Endothelial cell of umbilical vein (primary cell): ENCODE measurements around the gene ACADSB. TPM values are rescaled to one million over a fixed set of nuclear protein-coding genes. Genes with fewer than 3 reads are reported as not detected.

ENCODE experiments used
- BruUV-seq: library from RNA; stranded (reverse); fragments of 400-500 nt; replicated peaks from 2 replicates; lab custom pipeline; 2021; lab: Mats Ljungman, UMichigan
- CTCF ChIA-PET: fragments of 300-600, 350-600 bp; sonication (Branson Sonifier 250); formaldehyde crosslinking; loops from one replicate; lab custom pipeline; 2021; ENCODE audit warnings: antibody characterized with exemption, inconsistent platforms; lab: Charles Lee
- POLR2A ChIA-PET: fragments of 300-600, 350-600 bp; sonication (Branson Sonifier 250); formaldehyde crosslinking; loops from one replicate; lab custom pipeline; 2021; ENCODE audit warnings: antibody characterized with exemption, inconsistent platforms; lab: Charles Lee
- DNase-seq: peaks from one replicate; pipeline ENCODE4 v3.0.0-alpha.2; 2011; ENCODE audit warnings: low read depth, low spot score
- FAIRE-seq: peaks from 2 replicates; lab custom pipeline; 2011; peaks lifted over from hg19 to GRCh38; lab: Jason Lieb, UNC
- H2AFZ ChIP-seq: 2 replicates; pipeline ENCODE4 v1.6.0; 2012; ENCODE audit warnings: low read depth, low read length, control low read depth, inconsistent platforms
- H3K27ac ChIP-seq: 2 replicates; pipeline ENCODE4 v1.5.1; 2011; ENCODE audit warnings: low read depth, mild to moderate bottlenecking, control low read depth, low read length, moderate library complexity; ENCODE audit not compliant: insufficient read depth
- H3K27me3 ChIP-seq, 2 experiments: 2 replicates each; pipeline versions ENCODE4 v1.6.0 to v1.6.1; 2011; ENCODE audit warnings: low read length in 2 of 2, mixed read lengths in 1 of 2; ENCODE audit not compliant: control insufficient read depth in 2 of 2, insufficient read depth in 2 of 2
- H3K36me3 ChIP-seq, 2 experiments: 2 replicates in 1 of 2; 3 replicates in 1 of 2; pipeline ENCODE4 v1.5.1; 2011; ENCODE audit warnings: low read length in 2 of 2, mild to moderate bottlenecking in 1 of 2, moderate library complexity in 1 of 2; ENCODE audit not compliant: control insufficient read depth in 2 of 2, insufficient read depth in 2 of 2; ENCODE audit errors: extremely low read depth in 1 of 2
- H3K4me1 ChIP-seq: 3 replicates; pipeline ENCODE4 v1.5.1; 2011; ENCODE audit warnings: mild to moderate bottlenecking, low read length; ENCODE audit not compliant: control insufficient read depth, insufficient read depth; ENCODE audit errors: extremely low read depth
- H3K4me2 ChIP-seq: 2 replicates; pipeline ENCODE4 v1.6.1; 2011; ENCODE audit warnings: low read length, control low read depth, mixed read lengths; ENCODE audit not compliant: insufficient read depth
- H3K4me3 ChIP-seq, 3 experiments: fragments of 200-600 bp in 1 of 3; sonication (generic), shearing (Covaris generic) in 1 of 3; replicated peaks in 1 of 3; 2 replicates each; pipeline ENCODE4 v1.5.1; 2011 to 2016; ENCODE audit warnings: control low read depth in 3 of 3, low read length in 3 of 3, mild to moderate bottlenecking in 2 of 3, inconsistent platforms in 1 of 3, low read depth in 1 of 3, moderate library complexity in 1 of 3; ENCODE audit not compliant: insufficient read depth in 1 of 3
- H3K79me2 ChIP-seq: 2 replicates; pipeline ENCODE4 v1.6.0; 2012; ENCODE audit warnings: low read length, inconsistent platforms; ENCODE audit not compliant: control insufficient read depth, insufficient read depth
- H3K9ac ChIP-seq: replicated peaks from 2 replicates; pipeline ENCODE3; 2011; ENCODE audit warnings: low read length, control low read depth; ENCODE audit not compliant: insufficient read depth; ENCODE audit errors: extremely low read depth
- H3K9me1 ChIP-seq: replicated peaks from 3 replicates; pipeline ENCODE4 v1.6.0; 2011; ENCODE audit warnings: mild to moderate bottlenecking, low read length; ENCODE audit not compliant: control insufficient read depth, insufficient read depth; ENCODE audit errors: extremely low read depth
- H3K9me3 ChIP-seq: replicated peaks from 2 replicates; pipeline ENCODE4 v1.5.1; 2012; ENCODE audit warnings: low read length, inconsistent platforms; ENCODE audit not compliant: control insufficient read depth, insufficient read depth
- H4K20me1 ChIP-seq: replicated peaks from 2 replicates; pipeline ENCODE3; 2011; ENCODE audit warnings: mild to moderate bottlenecking, low read length; ENCODE audit not compliant: control insufficient read depth, insufficient read depth; ENCODE audit errors: extremely low read depth
- CTCF ChIP-seq, 2 donors: IDR thresholded peaks; 1 replicate in 1 of 2; 2 replicates in 1 of 2; pipeline ENCODE4 v1.5.1; 2011; ENCODE audit warnings: low read length in 2 of 2, mild to moderate bottlenecking in 2 of 2, moderate library complexity in 2 of 2, control low read depth in 1 of 2, inconsistent platforms in 1 of 2, low read depth in 1 of 2; ENCODE audit not compliant: insufficient read depth in 1 of 2; ENCODE audit errors: extremely low read depth in 1 of 2
- EZH2 ChIP-seq: IDR thresholded peaks from 2 replicates; pipeline ENCODE4 v1.6.1; 2012; ENCODE audit warnings: borderline replicate concordance, low read depth, mild to moderate bottlenecking, moderate library complexity, low read length, inconsistent platforms; ENCODE audit not compliant: severe bottlenecking
- FOS ChIP-seq: IDR thresholded peaks from 2 replicates; pipeline ENCODE4 v1.6.1; 2011; ENCODE audit warnings: mild to moderate bottlenecking, low read length, moderate library complexity, borderline replicate concordance; ENCODE audit not compliant: insufficient read depth
- GATA2 ChIP-seq: IDR thresholded peaks from 2 replicates; pipeline ENCODE4 v1.7.0; 2011; ENCODE audit warnings: low read depth, mild to moderate bottlenecking, moderate library complexity, mixed read lengths, low read length; ENCODE audit not compliant: insufficient read length, insufficient read depth
- JUN ChIP-seq: IDR thresholded peaks from 2 replicates; pipeline ENCODE4 v1.6.1; 2011; ENCODE audit warnings: borderline replicate concordance, low read depth; ENCODE audit not compliant: insufficient read length, insufficient read depth
- MAX ChIP-seq: IDR thresholded peaks from 2 replicates; pipeline ENCODE4 v1.6.1; 2011; ENCODE audit not compliant: insufficient read depth, insufficient read length
- MYC ChIP-seq: IDR thresholded peaks from one replicate; pipeline ENCODE4 v1.6.1; 2011; ENCODE audit warnings: mild to moderate bottlenecking, low read depth, low read length
- POLR2A ChIP-seq: IDR thresholded peaks from 2 replicates; pipeline ENCODE4 v1.6.1; 2012; ENCODE audit warnings: low read depth, mild to moderate bottlenecking, control low read depth, low read length
- POLR2AphosphoS5 ChIP-seq: IDR thresholded peaks from 2 replicates; pipeline ENCODE4 v1.6.1; 2012; ENCODE audit warnings: low read depth, mild to moderate bottlenecking, control low read depth, low read length, moderate library complexity; ENCODE audit not compliant: insufficient read depth
- dilution Hi-C: fragments of 300-500 bp; cut with MboI; formaldehyde crosslinking; loops from one replicate; pipeline ENCODE4 v1.15.0; 2019; ENCODE audit warnings: low sequenced_read_pairs; ENCODE audit not compliant: extremely low pct_ligation_motif_present
- intact Hi-C: fragments of 100-400 bp; cut with micrococcal nuclease; formaldehyde crosslinking; loops from one replicate; pipeline ENCODE4 v1.10.0; 2022
- polyA plus RNA-seq, 4 experiments: library from polyadenylated mRNA; depleted of rRNA in 3 of 4; stranded (reverse) in 3 of 4; unstranded in 1 of 4; fragments of >200 nt; gene quantifications; 2 replicates each; pipeline versions ENCODE4 v1.2.1 to v1.2.3, GENCODE V29; 2011 to 2012; ENCODE audit warnings: missing spikeins in 1 of 4
- total RNA-seq: library from RNA; stranded (reverse); gene quantifications from 2 replicates; pipeline ENCODE4 v1.2.3, GENCODE V29; 2021

ACADSB gene
- total and polyA plus RNA-seq, 2 donors (not counting 3 experiments of a cell fraction or from before 2014, with no cell fraction given) = 3.1 to 15.2 TPM

- Histone ChIP-seq H3K27me3 (no peaks in the 10 kb centered on the region), H3K9me3 (no peaks in the 10 kb centered on the region), H3K4me1 (no peaks in the 10 kb centered on the region), H3K4me3 (no peak overlapping the region), H2AFZ (no peak overlapping the region), H3K36me3 (no peaks in the 10 kb centered on the region), H3K4me2 (no peak overlapping the region), H3K27ac (no peak overlapping the region), H3K79me2 (no peaks in the 10 kb centered on the region), H4K20me1 (no peaks in the 10 kb centered on the region), H3K9me1 (no peaks in the 10 kb centered on the region), H3K9ac (no peak overlapping the region)
- ChIA-PET POLR2A (interaction anchor here (0.7 kb wide), 2 partner anchors 137 to 1152 kb away, joined by 3 to 5 read pairs; no protein-coding TSS in a partner anchor), CTCF (no interaction called here)
- FAIRE-seq (no peak), DNase-seq (no peak)
- no TSS peak for BruUV-seq
- TF ChIP-seq CTCF (IDR thresholded peaks at IDR 0.05; ENCODE audit: extremely low read depth in 1 of 2, insufficient read depth in 1 of 2, low read depth in 1 of 2, low read length in 2 of 2) (no peak), MYC (no peak), POLR2AphosphoS5 (no peak), JUN (no peak), MAX (no peak), GATA2 (no peak), FOS (no peak), POLR2A (no peak), EZH2 (no peak)
- intact Hi-C loops = no loop called here
- dilution Hi-C loops = no loop called here
Observed at GRCh38 chr10:122962405-122962804, 46.4 kb upstream of the ACADSB start.
